Endothelial cell (in vitro differentiated cells): Measurements from ENCODE around the gene RADX. TPM values are rescaled to one million over a fixed set of nuclear protein-coding genes. Genes with fewer than 3 reads are reported as not detected.

Source experiments
- DNase-seq: peaks from one replicate; pipeline ENCODE4 v3.0.0; 2021; ENCODE audit warnings: low spot score
- H3K27ac Mint-ChIP-seq: one replicate; pipeline ENCODE4 v1.8.0; 2021; ENCODE audit warnings: mixed read lengths, inconsistent platforms; ENCODE audit not compliant: unreplicated experiment
- H3K27me3 Mint-ChIP-seq: one replicate; pipeline ENCODE4 v1.8.0; 2021; ENCODE audit warnings: mild to moderate bottlenecking, moderate library complexity, mixed read lengths, inconsistent platforms; ENCODE audit not compliant: unreplicated experiment
- H3K36me3 Mint-ChIP-seq: one replicate; pipeline ENCODE4 v1.8.0; 2021; ENCODE audit warnings: mild to moderate bottlenecking, low read depth, mixed read lengths, inconsistent platforms; ENCODE audit not compliant: unreplicated experiment
- H3K4me1 Mint-ChIP-seq: one replicate; pipeline ENCODE4 v1.8.0; 2021; ENCODE audit warnings: mild to moderate bottlenecking, mixed read lengths, inconsistent platforms; ENCODE audit not compliant: unreplicated experiment
- H3K4me3 Mint-ChIP-seq: one replicate; pipeline ENCODE4 v1.8.0; 2021; ENCODE audit warnings: mild to moderate bottlenecking, mixed read lengths, inconsistent platforms; ENCODE audit not compliant: unreplicated experiment
- H3K9me3 Mint-ChIP-seq: one replicate; pipeline ENCODE4 v1.8.0; 2021; ENCODE audit warnings: mixed read lengths, inconsistent platforms; ENCODE audit not compliant: unreplicated experiment
- CTCF ChIP-seq: fragments of 200-600 bp; sonication (generic); IDR thresholded peaks from one replicate; pipeline ENCODE4 v1.5.0; 2021; ENCODE audit warnings: antibody characterized with exemption; ENCODE audit not compliant: unreplicated experiment
- total RNA-seq: library from RNA; stranded (reverse); fragmentation: NEBNext Ultra II Directional; extraction: Animal tissue kit (Norgen Biotek cat#: 25700); gene quantifications from one replicate; pipeline ENCODE4 v1.2.1, GENCODE V29; 2021; ENCODE audit not compliant: unreplicated experiment

RADX gene
- total RNA-seq, 1 donor from 2014 or later = 3.1 TPM

- Mint-ChIP-seq H3K36me3 (no peaks in the 10 kb centered on the region), H3K27me3 (peaks cover 1% of the 10 kb centered on the region), H3K4me3 (no peak overlapping the region), H3K27ac (no peak overlapping the region), H3K9me3 (no peaks in the 10 kb centered on the region), H3K4me1 (no peaks in the 10 kb centered on the region)
- no peak for DNase-seq
- TF ChIP-seq CTCF = no peak
Observed at GRCh38 chrX:106696502-106696901, 84.7 kb downstream of the RADX start.

- no peaks in the 10 kb centered on the region for H3K4me1 Mint-ChIP-seq
- H3K27ac Mint-ChIP-seq = no peak overlapping the region
Observed at GRCh38 chrX:106698693-106699092, 86.9 kb downstream of the RADX start.

GRCh38 chrX:106702636-106703035, 90.9 kb downstream of the RADX start:
- no peak for TF ChIP-seq CTCF

More at GRCh38 chrX:106698693-106699092, 86.9 kb downstream of the RADX start:
- no peak for DNase-seq
- H3K27me3 Mint-ChIP-seq = peaks cover 1% of the 10 kb centered on the region
- H3K36me3 Mint-ChIP-seq = no peaks in the 10 kb centered on the region
- no peak overlapping the region for H3K4me3 Mint-ChIP-seq
- TF ChIP-seq CTCF = no peak
- no peaks in the 10 kb centered on the region for H3K9me3 Mint-ChIP-seq

GRCh38 chrX:106706466-106706865, 94.7 kb downstream of the RADX start:
- Mint-ChIP-seq H3K4me1 (no peaks in the 10 kb centered on the region), H3K27me3 (no peaks in the 10 kb centered on the region), H3K4me3 (no peak overlapping the region), H3K27ac (no peak overlapping the region), H3K9me3 (no peaks in the 10 kb centered on the region), H3K36me3 (no peaks in the 10 kb centered on the region)
- no peak for DNase-seq
- TF ChIP-seq CTCF = no peak

More at GRCh38 chrX:106702636-106703035, 90.9 kb downstream of the RADX start:
- no peaks in the 10 kb centered on the region for H3K36me3 Mint-ChIP-seq
- H3K9me3 Mint-ChIP-seq = no peaks in the 10 kb centered on the region
- no peak for DNase-seq
- H3K4me3 Mint-ChIP-seq = no peak overlapping the region
- no peak overlapping the region for H3K27ac Mint-ChIP-seq
- H3K27me3 Mint-ChIP-seq = peaks cover 1% of the 10 kb centered on the region
- H3K4me1 Mint-ChIP-seq = no peaks in the 10 kb centered on the region

- TF ChIP-seq CTCF = no peak
- Mint-ChIP-seq H3K4me3 (no peak overlapping the region), H3K27me3 (no peaks in the 10 kb centered on the region), H3K4me1 (no peaks in the 10 kb centered on the region), H3K27ac (no peak overlapping the region), H3K9me3 (no peaks in the 10 kb centered on the region), H3K36me3 (no peaks in the 10 kb centered on the region)
- DNase-seq = no peak
Observed at GRCh38 chrX:106707771-106708454, 96.1 kb downstream of the RADX start.
